ENCODE measurements around the gene PADI4.

The PADI4 gene

DNA sequence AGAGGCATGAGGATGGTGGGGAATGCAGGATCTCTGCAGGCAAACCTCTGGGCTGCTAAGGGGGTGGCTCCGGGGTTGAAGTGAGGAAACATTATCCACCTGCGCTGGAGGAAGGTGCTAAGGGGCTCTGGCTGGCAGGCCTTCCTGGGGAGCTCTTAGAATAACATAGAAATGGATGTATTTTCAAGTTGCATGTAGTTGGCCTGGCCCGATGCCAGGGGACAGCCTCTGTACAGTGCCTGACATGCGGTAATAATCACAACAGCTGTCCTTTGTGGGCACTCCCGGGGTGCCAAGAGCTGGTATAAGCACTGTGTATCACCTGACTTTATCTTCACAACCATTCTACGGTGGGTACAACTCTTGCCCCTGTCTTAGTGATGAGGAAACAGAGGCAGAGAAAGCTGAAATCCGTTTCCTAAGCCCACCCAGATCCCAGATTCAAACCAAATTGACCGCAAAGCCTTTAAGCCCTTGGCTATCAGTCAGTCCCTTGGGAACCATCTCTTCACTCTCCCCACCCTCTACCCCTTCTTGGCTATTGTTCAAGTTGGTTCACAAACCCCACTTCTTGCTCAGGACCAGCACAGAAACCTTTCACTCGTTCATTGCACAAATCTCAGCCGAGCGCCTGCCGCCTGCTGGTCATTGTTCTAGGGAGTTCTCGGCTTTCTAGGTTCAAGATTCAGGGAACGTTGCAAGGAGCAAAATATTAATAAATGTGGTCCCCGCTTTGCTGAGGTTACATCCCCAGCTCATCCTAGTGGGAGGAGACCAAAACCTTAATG is 30.9 kb downstream of the PADI4 start:
- TF ChIP-seq ZNF280C (tag by site-specific recombination; IDR thresholded peaks at IDR 0.05) (no peak), OVOL3 (tag by site-specific recombination; IDR thresholded peaks at IDR 0.05) (no peak), ZFP41 (tag by site-specific recombination; IDR thresholded peaks at IDR 0.05; ENCODE audit: borderline replicate concordance) (no peak), ZNF16 (tag by site-specific recombination; IDR thresholded peaks at IDR 0.05; ENCODE audit: low read depth) (no peak), ZNF645 (tag by site-specific recombination; IDR thresholded peaks at IDR 0.05) (no peak)
- POLR2A ChIA-PET: interaction anchor here (0.5 kb wide), 1 partner anchor 100 kb away, joined by 3 read pairs; no protein-coding TSS in a partner anchor
- Histone ChIP-seq H3K27ac (ENCODE audit: extremely low read depth, low read depth, low read length) (no peak overlapping the region), H3K4me1 (ENCODE audit: control insufficient read depth, insufficient read depth, low read length) (no peaks in the 10 kb centered on the region), H3K36me3 (ENCODE audit: control insufficient read depth in 2 of 2, insufficient read depth in 1 of 2, low read length in 2 of 2) (no peaks in the 10 kb centered on the region), H3K4me3 (ENCODE audit: low read depth, low read length) (no peak overlapping the region), H3K9me3 (ENCODE audit: control insufficient read depth, insufficient read depth, low read depth, low read length) (no peaks in the 10 kb centered on the region)
- CTCF ChIA-PET: interaction anchor here (1.0 to 4.1 kb wide), 5 partner anchors 65 to 279 kb away, joined by 3 to 30 read pairs (median 4); no protein-coding TSS in a partner anchor

- ChIA-PET CTCF (interaction anchor here (1.0 to 4.1 kb wide), 4 partner anchors 65 to 280 kb away, joined by 3 to 30 read pairs (median 4); no protein-coding TSS in a partner anchor), POLR2A (no interaction called here)
- TF ChIP-seq KLF1 (tag by site-specific recombination; IDR thresholded peaks at IDR 0.05) (no peak), ZBTB21 (tag by site-specific recombination; IDR thresholded peaks at IDR 0.05) (no peak), KLF7 (tag by site-specific recombination; IDR thresholded peaks at IDR 0.05; ENCODE audit: borderline replicate concordance) (no peak), ZBTB1 (tag by site-specific recombination; IDR thresholded peaks at IDR 0.05) (no peak)
These were observed 31.5 kb downstream of the PADI4 start for GRCh38 chr1:17339521-17339920.

DNA sequence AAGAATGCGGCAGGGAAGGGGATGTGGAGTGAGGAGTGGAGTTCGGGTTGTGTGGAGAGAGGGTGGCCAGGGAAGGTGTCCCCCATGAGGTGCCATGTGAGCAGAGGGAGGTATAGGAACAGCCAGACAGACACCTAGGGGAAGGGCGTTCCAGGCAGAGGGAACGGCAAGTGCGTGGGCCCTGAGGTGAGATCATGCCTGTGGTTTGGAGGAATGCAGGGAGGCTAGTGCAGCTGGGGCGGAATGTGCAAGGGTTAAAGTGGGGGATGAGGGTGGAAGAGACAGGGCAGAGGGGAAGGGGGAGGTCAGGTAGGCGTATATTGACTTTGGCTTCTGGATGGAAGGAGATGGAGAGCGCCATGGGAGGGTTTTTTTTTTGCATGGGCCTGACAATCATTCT is 32.4 kb downstream of the PADI4 start:
- no peaks in the 10 kb centered on the region for H3K4me1 ChIP-seq (ENCODE audit: control insufficient read depth, insufficient read depth, low read length)
- H3K9me3 ChIP-seq (ENCODE audit: control insufficient read depth, insufficient read depth, low read depth, low read length): no peaks in the 10 kb centered on the region
- H3K4me3 ChIP-seq (ENCODE audit: low read depth, low read length): no peak overlapping the region
- ChIA-PET CTCF (interaction anchor here (0.7 kb wide), 1 partner anchor 92 kb away, joined by 3 read pairs; no protein-coding TSS in a partner anchor), POLR2A (no interaction called here)
- H3K36me3 ChIP-seq (ENCODE audit: control insufficient read depth in 2 of 2, insufficient read depth in 1 of 2, low read length in 2 of 2): no peaks in the 10 kb centered on the region
- no peak overlapping the region for H3K27ac ChIP-seq (ENCODE audit: extremely low read depth, low read depth, low read length)
- TF ChIP-seq ZNF791 (tag by site-specific recombination; IDR thresholded peaks at IDR 0.05): no peak
- TF ChIP-seq WT1 (tag by site-specific recombination; IDR thresholded peaks at IDR 0.05): no peak
- TF ChIP-seq ZNF266 (tag by site-specific recombination; IDR thresholded peaks at IDR 0.05; ENCODE audit: low read depth): no peak
- no peak for TF ChIP-seq ZNF785 (tag by site-specific recombination; IDR thresholded peaks at IDR 0.05)
- TF ChIP-seq ZFP69B (tag by site-specific recombination; IDR thresholded peaks at IDR 0.05): no peak
- TF ChIP-seq GLIS2 (tag by site-specific recombination; IDR thresholded peaks at IDR 0.05): no peak
- no peak for TF ChIP-seq GFI1B (tag by site-specific recombination; IDR thresholded peaks at IDR 0.05)
- no peak for TF ChIP-seq ZNF624 (tag by site-specific recombination; IDR thresholded peaks at IDR 0.05)
- TF ChIP-seq ZFHX2 (tag by site-specific recombination; conservative IDR thresholded peaks at IDR 0.05): peak; percentile 99
- no peak for TF ChIP-seq ZNF2 (tag by site-specific recombination; IDR thresholded peaks at IDR 0.05)
- no peak for TF ChIP-seq ZNF747 (tag by site-specific recombination; IDR thresholded peaks at IDR 0.05)
- no peak for TF ChIP-seq KLF9 (tag by site-specific recombination; IDR thresholded peaks at IDR 0.05; ENCODE audit: low read depth)
- TF ChIP-seq, protein P1, sequence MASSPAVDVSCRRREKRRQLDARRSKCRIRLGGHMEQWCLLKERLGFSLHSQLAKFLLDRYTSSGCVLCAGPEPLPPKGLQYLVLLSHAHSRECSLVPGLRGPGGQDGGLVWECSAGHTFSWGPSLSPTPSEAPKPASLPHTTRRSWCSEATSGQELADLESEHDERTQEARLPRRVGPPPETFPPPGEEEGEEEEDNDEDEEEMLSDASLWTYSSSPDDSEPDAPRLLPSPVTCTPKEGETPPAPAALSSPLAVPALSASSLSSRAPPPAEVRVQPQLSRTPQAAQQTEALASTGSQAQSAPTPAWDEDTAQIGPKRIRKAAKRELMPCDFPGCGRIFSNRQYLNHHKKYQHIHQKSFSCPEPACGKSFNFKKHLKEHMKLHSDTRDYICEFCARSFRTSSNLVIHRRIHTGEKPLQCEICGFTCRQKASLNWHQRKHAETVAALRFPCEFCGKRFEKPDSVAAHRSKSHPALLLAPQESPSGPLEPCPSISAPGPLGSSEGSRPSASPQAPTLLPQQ (tag by site-specific recombination; IDR thresholded peaks at IDR 0.05): 0 out of 2 replicates have a peak, but pooled peaks have one; percentile 20
- 0 out of 2 replicates have a peak, but pooled peaks have one; percentile 27 for TF ChIP-seq GLI4 (tag by site-specific recombination; IDR thresholded peaks at IDR 0.05)
- no peak for TF ChIP-seq ZNF311 (tag by site-specific recombination; IDR thresholded peaks at IDR 0.05; ENCODE audit: borderline replicate concordance)
- no peak for TF ChIP-seq ZSCAN16 (tag by site-specific recombination; IDR thresholded peaks at IDR 0.05)
- peak; percentile 89 for TF ChIP-seq ZNF398 (tag by site-specific recombination; IDR thresholded peaks at IDR 0.05)

More at GRCh38 chr1:17339521-17339920, 31.5 kb downstream of the PADI4 start:
- Histone ChIP-seq H3K27ac (ENCODE audit: extremely low read depth, low read depth, low read length) (no peak overlapping the region), H3K4me1 (ENCODE audit: control insufficient read depth, insufficient read depth, low read length) (no peaks in the 10 kb centered on the region), H3K4me3 (ENCODE audit: low read depth, low read length) (no peak overlapping the region), H3K9me3 (ENCODE audit: control insufficient read depth, insufficient read depth, low read depth, low read length) (no peaks in the 10 kb centered on the region), H3K36me3 (ENCODE audit: control insufficient read depth in 2 of 2, insufficient read depth in 1 of 2, low read length in 2 of 2) (no peaks in the 10 kb centered on the region)
